Raji (cell line): ENCODE data around the gene ITPRID1.

Experiments
- POLR2A ChIP-seq: IDR thresholded peaks from 2 replicates; pipeline ENCODE4 v1.6.1; 2011; ENCODE audit warnings: low read depth, low read length, control low read depth; ENCODE audit not compliant: insufficient read depth

Gene ITPRID1

GRCh38 chr7:31495653-31496052 is 18.2 kb upstream of the ITPRID1 start:
- TF ChIP-seq POLR2A: no peak

DNA sequence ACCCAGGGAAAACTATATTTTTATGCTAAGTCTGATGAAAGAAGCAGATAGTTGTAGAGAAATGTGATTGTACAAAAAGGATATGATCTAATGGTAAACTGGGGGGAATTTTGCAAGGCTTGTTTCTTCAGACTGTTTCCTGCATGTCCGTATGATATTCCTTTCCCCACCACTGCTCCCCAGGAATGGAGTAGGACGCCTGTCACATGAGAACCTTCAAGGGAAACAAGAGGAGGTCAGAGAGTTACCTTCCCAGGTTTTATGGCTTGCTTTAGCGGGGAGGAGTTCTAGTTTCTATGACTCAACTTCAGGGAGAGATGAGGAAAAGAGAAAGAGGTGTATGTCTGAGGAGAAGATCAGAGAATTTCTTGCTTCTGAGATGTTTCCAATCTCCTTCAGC is 16.4 kb upstream of the ITPRID1 start:
- no peak for TF ChIP-seq POLR2A

DNA sequence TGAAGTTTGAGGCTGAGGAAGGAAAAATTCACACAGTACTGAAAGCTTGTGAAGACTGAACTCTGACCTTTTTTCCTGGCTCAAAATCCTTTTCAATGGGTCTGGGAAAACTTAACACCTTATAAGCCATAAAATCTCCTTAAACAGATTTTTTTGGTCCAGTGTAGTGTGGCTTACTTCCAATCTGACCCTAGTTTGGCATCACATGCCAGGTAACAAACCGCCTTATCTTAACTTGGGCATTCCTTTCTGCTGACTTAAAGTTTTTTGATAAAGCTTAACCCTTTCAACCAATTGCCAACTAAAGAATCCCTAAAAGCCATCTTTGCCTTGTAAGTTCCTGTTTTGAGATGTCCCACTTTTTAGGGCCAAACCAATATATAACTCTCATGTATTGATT is 13.2 kb upstream of the ITPRID1 start:
- TF ChIP-seq POLR2A: no peak

DNA sequence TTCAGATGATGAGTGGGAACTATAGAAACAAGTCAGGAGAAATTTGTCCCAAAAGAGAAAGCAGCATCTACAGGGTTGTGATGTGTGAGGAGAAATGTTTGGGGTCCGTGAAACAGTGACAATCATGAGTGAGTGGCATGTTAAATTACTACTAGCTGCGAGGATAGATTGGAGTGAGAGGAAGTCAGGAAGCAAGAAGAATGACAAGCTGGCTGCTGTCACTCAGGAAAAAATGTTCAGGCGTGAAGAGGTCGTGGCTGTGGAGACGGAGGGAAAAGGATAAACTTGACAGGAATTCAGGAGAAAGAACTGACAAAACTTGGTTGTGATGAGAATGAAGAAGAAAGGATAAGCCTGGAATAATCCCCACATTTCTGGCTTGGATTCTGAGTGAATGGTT is 5.1 kb upstream of the ITPRID1 start:
- TF ChIP-seq POLR2A: no peak

GRCh38 chr7:31512166-31512565 is 1.7 kb upstream of the ITPRID1 start:
- TF ChIP-seq POLR2A: no peak

DNA sequence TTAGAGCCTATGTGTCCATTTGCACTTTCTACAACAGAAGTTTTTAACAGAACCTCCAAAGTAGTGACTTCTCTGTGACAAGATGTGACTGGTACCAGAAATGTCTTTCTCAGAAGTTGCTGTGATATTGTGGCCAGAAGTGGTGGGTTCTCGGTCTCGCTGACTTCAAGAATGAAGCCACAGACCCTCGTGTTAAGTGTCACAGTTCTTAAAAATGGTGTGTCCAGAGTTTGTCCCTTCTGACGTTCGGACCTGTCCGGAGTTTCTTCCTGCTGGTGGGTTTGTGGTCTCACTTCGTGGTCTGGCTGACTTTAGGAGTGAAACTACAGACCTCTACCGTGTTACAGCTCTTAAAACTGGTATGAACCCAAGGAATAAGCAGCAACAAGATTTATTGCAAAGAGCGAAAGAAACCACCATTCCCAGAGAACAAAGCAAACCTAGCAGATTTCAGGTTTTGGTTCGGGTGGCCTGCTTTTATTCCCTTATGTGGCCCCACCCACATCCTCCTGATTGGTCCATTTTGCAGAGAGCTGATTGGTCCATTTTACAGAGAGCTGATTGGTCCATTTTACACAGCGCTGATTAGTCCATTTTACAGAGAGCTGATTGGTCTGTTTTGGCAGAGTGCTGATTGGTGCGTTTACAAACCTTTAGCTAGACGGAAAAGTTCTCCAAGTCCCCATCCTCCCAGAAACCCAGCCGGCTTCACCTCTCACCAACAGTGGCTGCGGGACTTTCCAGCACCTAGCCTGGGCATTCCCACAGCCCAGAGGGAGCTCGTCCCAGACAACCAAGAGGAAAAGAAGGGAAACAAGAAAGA is 3.0 kb downstream of the ITPRID1 start:
- TF ChIP-seq POLR2A: no peak

DNA sequence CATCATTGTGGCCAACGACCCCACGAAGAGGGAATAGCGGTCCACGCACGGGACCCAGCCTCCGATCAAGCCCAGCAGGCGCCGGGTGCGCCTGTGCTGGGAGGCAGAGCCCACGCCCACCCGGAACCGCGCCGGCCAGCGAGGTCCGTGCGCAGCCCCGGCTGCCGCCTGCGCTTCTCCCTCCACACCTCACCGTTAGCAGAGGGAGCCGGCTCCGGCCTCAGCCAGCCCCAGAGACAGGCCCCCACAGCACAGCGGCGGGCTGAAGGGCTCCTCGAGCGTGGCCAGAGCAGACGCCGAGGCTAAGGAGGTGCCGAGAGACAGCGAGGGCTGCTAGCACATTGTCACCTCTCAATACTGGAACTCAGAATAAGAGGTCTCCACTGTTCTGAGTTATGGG is 3.6 kb downstream of the ITPRID1 start:
- no peak for TF ChIP-seq POLR2A

- no peak for TF ChIP-seq POLR2A
Observed at GRCh38 chr7:31518766-31519165, 4.9 kb downstream of the ITPRID1 start.

GRCh38 chr7:31521336-31522010 is 7.6 kb downstream of the ITPRID1 start:
- no peak for TF ChIP-seq POLR2A

GRCh38 chr7:31526864-31527263 is 13.0 kb downstream of the ITPRID1 start:
- TF ChIP-seq POLR2A: no peak

DNA sequence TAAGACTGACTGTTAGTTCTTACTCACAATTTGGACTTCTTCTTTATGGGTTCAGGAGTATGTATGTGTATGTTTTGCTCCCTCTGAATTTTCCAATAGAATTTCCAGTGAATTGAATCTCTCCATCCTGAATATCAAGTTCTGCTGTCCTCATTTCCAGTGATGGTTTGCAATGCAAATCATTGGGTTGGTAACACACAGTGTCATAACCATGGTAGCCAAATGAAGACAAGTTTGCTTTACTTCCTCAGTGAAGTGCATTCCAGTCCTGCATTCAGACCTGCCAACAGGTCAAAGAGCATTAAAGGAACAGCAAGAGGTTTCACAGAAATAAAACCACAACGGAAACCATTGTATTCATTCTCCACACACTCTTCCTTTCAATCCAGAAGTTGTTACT is 15.2 kb downstream of the ITPRID1 start:
- no peak for TF ChIP-seq POLR2A

DNA sequence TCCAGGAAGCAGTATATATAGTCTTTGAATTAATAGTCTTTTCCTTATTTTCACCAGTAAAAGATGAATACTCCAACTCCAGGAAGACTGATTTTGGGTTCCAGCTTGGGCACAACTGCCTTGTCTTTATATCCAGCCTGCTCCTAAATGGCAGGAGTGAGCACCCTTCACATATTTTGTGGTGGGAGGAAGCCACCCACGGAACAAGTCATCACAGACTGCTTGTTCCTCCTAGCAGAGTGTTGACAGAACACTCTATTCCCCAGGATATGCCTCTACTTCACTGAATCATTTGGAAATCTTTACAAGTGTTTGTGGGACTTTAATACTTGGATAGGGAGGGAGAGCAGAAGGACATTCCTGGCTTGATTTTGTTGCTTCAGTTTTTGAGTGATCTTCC is 31.7 kb downstream of the ITPRID1 start:
- no peak for TF ChIP-seq POLR2A

- TF ChIP-seq POLR2A: no peak
Observed at GRCh38 chr7:31549611-31550010, 35.7 kb downstream of the ITPRID1 start.

DNA sequence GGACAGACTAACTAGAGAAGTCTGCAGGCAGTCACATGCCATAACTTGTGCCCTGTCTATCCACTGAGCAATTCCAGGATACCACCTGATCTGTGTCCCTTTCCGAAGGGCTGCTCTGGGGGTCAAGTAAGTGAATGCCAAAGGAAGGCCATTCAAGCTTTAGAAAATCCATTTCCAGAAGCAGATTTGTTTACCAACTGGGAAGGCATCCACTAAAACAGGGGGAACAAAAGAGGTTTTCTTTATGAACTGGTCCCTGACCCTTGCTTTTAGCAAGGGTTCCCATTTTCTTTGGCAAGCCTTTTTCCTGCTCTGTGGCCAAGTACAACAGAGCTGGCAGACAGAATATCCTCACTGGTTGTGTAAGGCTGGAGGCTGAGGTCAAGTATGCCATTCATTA is 36.5 kb downstream of the ITPRID1 start:
- no peak for TF ChIP-seq POLR2A

GRCh38 chr7:31553661-31554081 is 39.8 kb downstream of the ITPRID1 start:
- TF ChIP-seq POLR2A: no peak

- TF ChIP-seq POLR2A: no peak
Observed at GRCh38 chr7:31562002-31562401, 48.1 kb downstream of the ITPRID1 start.
